Esophagus squamous epithelium (tissue), 5 donors: ENCODE measurements around the gene GIGYF2. TPM values are rescaled to one million over a fixed set of nuclear protein-coding genes. Genes with fewer than 3 reads are reported as not detected.

ENCODE experiments used
- DNase-seq: peaks from one replicate; lab custom pipeline; 2025; lab: John Stamatoyannopoulos, UW
- H3K27ac ChIP-seq, 4 donors: fragments of 200-600 bp; sonication (generic); one replicate each; pipeline ENCODE4 v1.5.1; 2016 to 2019; ENCODE audit warnings: mild to moderate bottlenecking in 1 of 4
- H3K27me3 ChIP-seq, 4 donors: fragments of 200-600 bp; sonication (generic); 1 replicate in 3 of 4; 2 replicates in 1 of 4; pipeline versions ENCODE4 v1.5.1 to v1.6.0; 2017 to 2021; ENCODE audit warnings: antibody characterized with exemption in 1 of 4
- H3K36me3 ChIP-seq, 3 donors: fragments of 200-600 bp; sonication (generic); one replicate each; pipeline ENCODE4 v1.5.1; 2016 to 2019
- H3K4me1 ChIP-seq, 3 donors: fragments of 200-600 bp; sonication (generic); one replicate each; pipeline ENCODE4 v1.5.1; 2017 to 2019
- H3K4me3 ChIP-seq, 4 donors: fragments of 200-600 bp; sonication (generic); 1 replicate in 3 of 4; 2 replicates in 1 of 4; pipeline ENCODE4 v1.5.1; 2016 to 2019; ENCODE audit warnings: mild to moderate bottlenecking in 2 of 4, moderate library complexity in 1 of 4
- H3K9me3 ChIP-seq, 3 donors: fragments of 200-600 bp; sonication (generic); one replicate each; pipeline ENCODE4 v1.5.1; 2016 to 2019
- POLR2A ChIP-seq, 4 donors: fragments of 450-650 bp; IDR thresholded peaks; one replicate each; pipeline ENCODE4 v1.6.1; 2017; ENCODE audit warnings: antibody characterized with exemption in 4 of 4, mild to moderate bottlenecking in 4 of 4, moderate library complexity in 3 of 4
- WGBS, 2 donors: methylation state at CpG; one replicate each; pipeline ENCODE4 v1.1.5; 2018; 5-methylcytosine and 5-hydroxymethylcytosine counted together
- intact Hi-C: fragments of 100-400 bp; cut with DNase I; formaldehyde crosslinking; loops from one replicate; pipeline ENCODE4 v1.15.0; 2022
- total RNA-seq, 4 donors: library from RNA; depleted of rRNA; stranded (reverse); fragments of >200 nt; gene quantifications; one replicate each; pipeline ENCODE4 v1.1.0, GENCODE V29; 2016
- TF ChIP-seq, protein P1 (sequence below), 6 experiments: fragments of 450-650 bp in 4 of 6; fragments of 200-600 bp in 2 of 6; sonication (generic) in 2 of 6; IDR thresholded peaks; one replicate each; pipeline ENCODE4 v1.5.1; 2016 to 2019; ENCODE audit warnings: antibody characterized with exemption in 6 of 6, mild to moderate bottlenecking in 4 of 6, moderate library complexity in 4 of 6
- donor health status: DM: yes; HTN: yes; CAD: no.

The GIGYF2 gene
- total RNA-seq, 4 donors from 2014 or later = 48.7 to 79.0 (median 62.0) TPM

GRCh38 chr2:232887171-232887850, 190.2 kb downstream of the GIGYF2 start:
- Histone ChIP-seq H3K4me3 (no peak overlapping the region), H3K27me3 (peaks cover 0 to 32% (median 0%) of the 10 kb centered on the region in 4 donors), H3K4me1 (peaks cover 4 to 40% (median 6%) of the 10 kb centered on the region in 3 donors), H3K27ac (no peak overlapping the region), H3K36me3 (no peaks in the 10 kb centered on the region), H3K9me3 (no peaks in the 10 kb centered on the region)
- DNase-seq = no peak
- WGBS, 2 donors = 72 to 80% methylated on average over 8 to 10 of the region's 15 CpGs
- intact Hi-C loops = no loop called here
- TF ChIP-seq, protein P1, sequence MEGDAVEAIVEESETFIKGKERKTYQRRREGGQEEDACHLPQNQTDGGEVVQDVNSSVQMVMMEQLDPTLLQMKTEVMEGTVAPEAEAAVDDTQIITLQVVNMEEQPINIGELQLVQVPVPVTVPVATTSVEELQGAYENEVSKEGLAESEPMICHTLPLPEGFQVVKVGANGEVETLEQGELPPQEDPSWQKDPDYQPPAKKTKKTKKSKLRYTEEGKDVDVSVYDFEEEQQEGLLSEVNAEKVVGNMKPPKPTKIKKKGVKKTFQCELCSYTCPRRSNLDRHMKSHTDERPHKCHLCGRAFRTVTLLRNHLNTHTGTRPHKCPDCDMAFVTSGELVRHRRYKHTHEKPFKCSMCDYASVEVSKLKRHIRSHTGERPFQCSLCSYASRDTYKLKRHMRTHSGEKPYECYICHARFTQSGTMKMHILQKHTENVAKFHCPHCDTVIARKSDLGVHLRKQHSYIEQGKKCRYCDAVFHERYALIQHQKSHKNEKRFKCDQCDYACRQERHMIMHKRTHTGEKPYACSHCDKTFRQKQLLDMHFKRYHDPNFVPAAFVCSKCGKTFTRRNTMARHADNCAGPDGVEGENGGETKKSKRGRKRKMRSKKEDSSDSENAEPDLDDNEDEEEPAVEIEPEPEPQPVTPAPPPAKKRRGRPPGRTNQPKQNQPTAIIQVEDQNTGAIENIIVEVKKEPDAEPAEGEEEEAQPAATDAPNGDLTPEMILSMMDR (IDR thresholded peaks at IDR 0.05) = no peak
- TF ChIP-seq POLR2A (IDR thresholded peaks at IDR 0.05) = no peak

- intact Hi-C loops = no loop called here
- no peaks in the 10 kb centered on the region for H3K36me3 ChIP-seq
- peaks cover 4 to 40% (median 6%) of the 10 kb centered on the region in 3 donors for H3K4me1 ChIP-seq
- no peak overlapping the region for H3K4me3 ChIP-seq
- no peak for DNase-seq
- no peaks in the 10 kb centered on the region for H3K9me3 ChIP-seq
- peaks cover 0 to 32% (median 0%) of the 10 kb centered on the region in 4 donors for H3K27me3 ChIP-seq
- WGBS, 2 donors = 87 to 95% methylated on average over 21 of the region's 21 CpGs
- no peak for TF ChIP-seq POLR2A (IDR thresholded peaks at IDR 0.05)
- TF ChIP-seq, protein P1 (IDR thresholded peaks at IDR 0.05) = no peak
- no peak overlapping the region for H3K27ac ChIP-seq
These were observed 191.1 kb downstream of the GIGYF2 start for GRCh38 chr2:232888099-232888836.

- H3K36me3 ChIP-seq = no peaks in the 10 kb centered on the region
- peaks cover 0 to 37% (median 0%) of the 10 kb centered on the region in 4 donors for H3K27me3 ChIP-seq
- H3K4me3 ChIP-seq = no peak overlapping the region
- H3K27ac ChIP-seq = no peak overlapping the region
- H3K9me3 ChIP-seq = no peaks in the 10 kb centered on the region
- intact Hi-C loops = no loop called here
- WGBS, 2 donors = 84 to 87% methylated on average over 13 to 14 of the region's 14 CpGs
- TF ChIP-seq, protein P1 (IDR thresholded peaks at IDR 0.05) = no peak
- TF ChIP-seq POLR2A (IDR thresholded peaks at IDR 0.05) = no peak
- no peak for DNase-seq
- H3K4me1 ChIP-seq = peaks cover 4 to 40% (median 6%) of the 10 kb centered on the region in 3 donors
These were observed 191.9 kb downstream of the GIGYF2 start for GRCh38 chr2:232888839-232889529.

- Histone ChIP-seq H3K4me1 (peaks cover 4 to 37% (median 6%) of the 10 kb centered on the region in 3 donors), H3K9me3 (no peaks in the 10 kb centered on the region), H3K27ac (no peak overlapping the region), H3K27me3 (peaks cover 0 to 32% (median 0%) of the 10 kb centered on the region in 4 donors), H3K4me3 (no peak overlapping the region), H3K36me3 (no peaks in the 10 kb centered on the region)
- no peak for TF ChIP-seq POLR2A (IDR thresholded peaks at IDR 0.05)
- TF ChIP-seq, protein P1 (IDR thresholded peaks at IDR 0.05) = no peak
- 90 to 94% methylated on average over 3 of the region's 5 CpGs for WGBS, 2 donors
- intact Hi-C loops = no loop called here
- DNase-seq = no peak
These were observed 192.8 kb downstream of the GIGYF2 start for GRCh38 chr2:232889876-232890401.
